ENCODE data around the gene PPP6R2. TPM values are rescaled to one million over a fixed set of nuclear protein-coding genes. Genes with fewer than 3 reads are reported as not detected.

The PPP6R2 gene
- total RNA-seq, 2 donors from 2014 or later = 58.7 to 81.2 TPM

DNA sequence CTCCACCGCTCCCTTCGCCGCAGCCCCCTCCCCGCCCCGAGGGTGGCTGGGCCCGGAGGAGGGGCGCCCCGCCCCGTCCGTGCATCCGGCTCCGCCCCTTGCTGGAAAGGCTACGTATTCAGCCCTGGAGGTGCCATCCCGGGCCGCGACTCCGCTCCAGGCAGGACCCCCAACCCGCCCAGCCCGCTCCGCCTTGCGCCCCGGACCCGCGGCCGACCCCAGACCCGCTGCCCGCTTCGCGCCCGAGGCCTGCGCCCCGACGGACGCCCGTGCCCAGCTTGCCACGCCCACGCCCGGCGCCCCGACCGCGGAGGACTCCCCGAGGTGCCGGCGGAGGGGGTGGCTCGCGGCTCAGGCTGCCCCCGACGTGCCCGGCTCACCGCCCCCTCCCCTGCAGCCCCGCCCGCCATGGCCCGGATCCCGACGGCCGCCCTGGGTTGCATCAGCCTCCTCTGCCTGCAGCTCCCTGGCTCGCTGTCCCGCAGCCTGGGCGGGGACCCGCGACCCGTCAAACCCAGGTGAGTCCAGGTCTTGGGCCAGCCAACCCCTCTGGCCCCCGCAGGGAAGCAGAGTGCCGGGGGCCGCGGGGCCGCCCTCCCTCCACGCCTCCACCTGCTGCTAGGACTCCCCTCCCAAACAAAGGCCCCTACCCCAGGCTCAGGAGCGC, 138.4 kb downstream of the PPP6R2 start, which contains the start of gene ADM2:
Gene ADM2 (plus strand): TSS at position 104 of the 667 bp plus-strand sequence. CDS start 305 bp downstream, at position 409.
- no peak within 1 kb of the TSS for H3K27ac Mint-ChIP-seq
- H3K4me3 Mint-ChIP-seq = peak within 1 kb of the TSS; percentile 54
- H3K9me3 Mint-ChIP-seq = no peaks in the 10 kb centered on the region
- H3K36me3 ChIP-seq (ENCODE audit: control insufficient read depth, insufficient read depth, low read length) = no peaks in the 10 kb centered on the region
- no peaks in the 10 kb centered on the region for H3K9me3 ChIP-seq (ENCODE audit: control insufficient read depth, low read length)
- no peak within 1 kb of the TSS for H3K27ac ChIP-seq (ENCODE audit: low read depth, low read length)
- peak; percentile 91 for DNase-seq
- H3K27me3 ChIP-seq (ENCODE audit: control insufficient read depth, insufficient read depth, low read length, poor library complexity, severe bottlenecking) = peaks cover 20% of the 10 kb centered on the region
- WGBS, 2 experiments (ENCODE audit: insufficient coverage in 1 of 2, insufficient read length in 1 of 2) = 5 to 6% methylated on average over 24 to 69 of the region's 70 CpGs
- H3K9ac ChIP-seq (ENCODE audit: extremely low read depth, low read length, poor library complexity, severe bottlenecking) = peak within 1 kb of the TSS; percentile 55
- H3K4me3 ChIP-seq (ENCODE audit: low read length) = peak within 1 kb of the TSS; percentile 74
- no peak for TF ChIP-seq CTCF (conservative IDR thresholded peaks at IDR 0.05)
- no peaks in the 10 kb centered on the region for H3K4me1 ChIP-seq (ENCODE audit: control insufficient read depth, insufficient read depth, low read length)
- peaks cover 7% of the 10 kb centered on the region for H3K4me1 Mint-ChIP-seq
- no peaks in the 10 kb centered on the region for H3K36me3 Mint-ChIP-seq (ENCODE audit: low read depth)
- peaks cover 72% of the 10 kb centered on the region for H3K27me3 Mint-ChIP-seq (ENCODE audit: insufficient read depth)

DNA sequence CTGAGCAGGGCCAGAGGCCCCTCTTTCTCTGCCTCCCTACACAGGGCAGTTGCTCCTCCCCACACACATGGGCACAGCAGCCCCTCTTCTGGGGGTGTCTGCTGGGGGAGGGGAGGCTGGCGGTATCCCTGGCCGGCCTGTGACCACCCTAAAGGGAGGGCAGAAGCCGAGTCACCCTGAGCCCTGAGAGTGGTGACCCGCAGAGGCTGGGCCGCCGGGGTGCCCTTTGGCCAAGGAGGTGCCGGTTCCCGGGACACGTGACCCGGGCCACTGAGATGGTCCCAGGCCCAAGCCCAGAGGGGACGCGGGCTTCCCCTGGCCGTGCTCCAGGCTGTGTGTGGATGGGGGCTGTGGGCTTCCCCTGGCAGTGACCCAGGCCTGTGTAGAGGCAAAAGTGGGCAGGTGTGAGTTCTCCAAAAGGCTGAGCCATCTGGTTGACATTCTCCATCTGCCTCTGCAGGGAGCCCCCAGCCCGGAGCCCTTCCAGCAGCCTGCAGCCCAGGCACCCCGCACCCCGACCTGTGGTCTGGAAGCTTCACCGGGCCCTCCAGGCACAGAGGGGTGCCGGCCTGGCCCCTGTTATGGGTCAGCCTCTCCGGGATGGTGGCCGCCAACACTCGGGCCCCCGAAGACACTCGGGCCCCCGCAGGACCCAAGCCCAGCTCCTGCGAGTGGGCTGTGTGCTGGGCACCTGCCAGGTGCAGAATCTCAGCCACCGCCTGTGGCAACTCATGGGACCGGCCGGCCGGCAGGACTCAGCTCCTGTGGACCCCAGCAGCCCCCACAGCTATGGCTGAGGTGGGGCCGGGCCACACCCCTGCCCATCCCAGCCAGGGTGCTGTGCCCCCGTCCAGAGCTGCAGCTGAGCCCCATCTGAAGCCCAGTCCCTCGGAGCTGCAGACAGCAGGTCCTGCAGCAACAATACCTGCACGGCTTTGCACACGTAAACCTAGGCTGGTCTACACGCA, 139.3 kb downstream of the PPP6R2 start:
- peaks cover 11% of the 10 kb centered on the region for H3K4me1 Mint-ChIP-seq
- Histone ChIP-seq H3K36me3 (ENCODE audit: control insufficient read depth, insufficient read depth, low read length) (no peaks in the 10 kb centered on the region), H3K9me3 (ENCODE audit: control insufficient read depth, low read length) (no peaks in the 10 kb centered on the region), H3K4me1 (ENCODE audit: control insufficient read depth, insufficient read depth, low read length) (no peaks in the 10 kb centered on the region), H3K4me3 (ENCODE audit: low read length) (peak overlapping the region; percentile 74), H3K27me3 (ENCODE audit: control insufficient read depth, insufficient read depth, low read length, poor library complexity, severe bottlenecking) (peaks cover 20% of the 10 kb centered on the region), H3K9ac (ENCODE audit: extremely low read depth, low read length, poor library complexity, severe bottlenecking) (peak overlapping the region; percentile 55), H3K27ac (ENCODE audit: low read depth, low read length) (no peak overlapping the region)
- TF ChIP-seq CTCF (conservative IDR thresholded peaks at IDR 0.05) = no peak
- 86 to 95% methylated on average over 19 to 35 of the region's 35 CpGs for WGBS, 2 experiments (ENCODE audit: insufficient coverage in 1 of 2, insufficient read length in 1 of 2)
- H3K27ac Mint-ChIP-seq = no peak overlapping the region
- H3K27me3 Mint-ChIP-seq (ENCODE audit: insufficient read depth) = peaks cover 72% of the 10 kb centered on the region
- DNase-seq = peak; percentile 75
- no peaks in the 10 kb centered on the region for H3K36me3 Mint-ChIP-seq (ENCODE audit: low read depth)
- H3K4me3 Mint-ChIP-seq = peak overlapping the region; percentile 54
- H3K9me3 Mint-ChIP-seq = no peaks in the 10 kb centered on the region

DNA sequence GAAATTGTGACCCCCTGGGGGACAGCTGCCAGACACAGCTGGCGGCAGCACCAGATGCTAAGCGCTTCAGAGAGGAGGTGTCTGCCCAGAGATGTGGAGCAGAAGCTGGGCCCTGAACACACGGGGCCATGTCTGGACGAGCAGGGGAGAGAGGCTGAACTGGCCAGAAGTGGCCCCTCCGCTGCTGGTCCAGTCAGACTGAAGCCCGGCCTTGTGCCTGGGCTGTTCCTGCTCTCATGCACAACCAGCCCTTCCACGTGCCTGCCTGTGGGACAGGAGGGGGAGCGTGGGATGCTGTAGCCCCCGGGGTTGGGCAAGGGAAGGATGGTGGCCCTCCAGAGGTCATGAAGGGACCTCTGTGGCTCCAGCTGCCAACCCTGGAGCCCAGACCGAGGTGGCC, 140.0 kb downstream of the PPP6R2 start:
- H3K4me3 Mint-ChIP-seq = no peak overlapping the region
- peaks cover 11% of the 10 kb centered on the region for H3K4me1 Mint-ChIP-seq
- no peak for DNase-seq
- H3K27ac ChIP-seq (ENCODE audit: low read depth, low read length) = no peak overlapping the region
- no peaks in the 10 kb centered on the region for H3K36me3 Mint-ChIP-seq (ENCODE audit: low read depth)
- peaks cover 20% of the 10 kb centered on the region for H3K27me3 ChIP-seq (ENCODE audit: control insufficient read depth, insufficient read depth, low read length, poor library complexity, severe bottlenecking)
- H3K27me3 Mint-ChIP-seq (ENCODE audit: insufficient read depth) = peaks cover 69% of the 10 kb centered on the region
- no peaks in the 10 kb centered on the region for H3K36me3 ChIP-seq (ENCODE audit: control insufficient read depth, insufficient read depth, low read length)
- H3K27ac Mint-ChIP-seq = no peak overlapping the region
- TF ChIP-seq CTCF (conservative IDR thresholded peaks at IDR 0.05) = no peak
- no peaks in the 10 kb centered on the region for H3K9me3 ChIP-seq (ENCODE audit: control insufficient read depth, low read length)
- no peaks in the 10 kb centered on the region for H3K9me3 Mint-ChIP-seq
- H3K9ac ChIP-seq (ENCODE audit: extremely low read depth, low read length, poor library complexity, severe bottlenecking) = no peak overlapping the region
- H3K4me3 ChIP-seq (ENCODE audit: low read length) = no peak overlapping the region
- 85 to 91% methylated on average over 8 to 10 of the region's 10 CpGs for WGBS, 2 experiments (ENCODE audit: insufficient coverage in 1 of 2, insufficient read length in 1 of 2)
- H3K4me1 ChIP-seq (ENCODE audit: control insufficient read depth, insufficient read depth, low read length) = no peaks in the 10 kb centered on the region

Data from endodermal cell (in vitro differentiated cells).